Adrenal gland (tissue), 12 donors: ENCODE results near the gene GTF3A. TPM values are rescaled to one million over a fixed set of nuclear protein-coding genes. Genes with fewer than 3 reads are reported as not detected.

Experiments used
- DNase-seq, 7 donors: peaks; one replicate each; pipeline ENCODE4 v3.0.0-alpha.2; 2019 to 2020
- H3K27ac ChIP-seq, 5 donors: fragments of 200-600 bp; sonication (generic) in 4 of 5; 1 replicate in 3 of 5; 2 replicates in 2 of 5; pipeline versions ENCODE4 v1.5.1 to v1.8.0; 2016 to 2020; ENCODE audit warnings: mild to moderate bottlenecking in 1 of 5
- H3K27me3 ChIP-seq: fragments of 200-600 bp; 2 replicates; pipeline ENCODE4 v1.8.0; 2021
- H3K36me3 ChIP-seq, 2 donors: fragments of 200-600 bp; replicated peaks in 1 of 2; 1 replicate in 1 of 2; 2 replicates in 1 of 2; pipeline versions ENCODE4 v1.5.1 to v1.8.0; 2018 to 2022
- H3K4me1 ChIP-seq, 2 donors: fragments of 200-600 bp; replicated peaks in 1 of 2; 1 replicate in 1 of 2; 2 replicates in 1 of 2; pipeline versions ENCODE4 v1.5.1 to v1.8.0; 2018 to 2021
- H3K4me3 ChIP-seq, 4 donors: fragments of 200-600 bp; sonication (generic) in 3 of 4; one replicate each; pipeline ENCODE4 v1.5.1; 2016 to 2018
- H3K9me3 ChIP-seq, 3 donors: fragments of 200-600 bp; sonication (generic) in 1 of 3; replicated peaks in 1 of 3; 1 replicate in 2 of 3; 2 replicates in 1 of 3; pipeline versions ENCODE4 v1.5.1 to v1.8.0; 2016 to 2021
- POLR2A ChIP-seq, 2 donors: fragments of 450-650 bp; IDR thresholded peaks; one replicate each; pipeline ENCODE4 v1.6.1; 2017; ENCODE audit warnings: antibody characterized with exemption in 2 of 2, mild to moderate bottlenecking in 2 of 2, moderate library complexity in 1 of 2
- WGBS, 4 donors: extraction: QIAGEN DNeasy Blood & Tissue Kit in 2 of 4; methylation state at CpG; one replicate each; pipeline versions ENCODE4 v1.1.5 to v1.1.7; 2013 to 2017; 5-methylcytosine and 5-hydroxymethylcytosine counted together
- intact Hi-C, 2 donors: fragments of 100-400 bp; cut with DNase I; formaldehyde crosslinking; loops; one replicate each; pipeline versions ENCODE4 v1.14.1 to v1.15.0; 2022 to 2023
- polyA plus RNA-seq, 3 donors: library from polyadenylated mRNA; stranded (reverse); fragments of 200-250 nt in 2 of 3; fragments of 350-450 nt in 1 of 3; fragmentation: Illumina TruSeq in 1 of 3; extraction: RNeasy Lipid Tissue Mini Kit (QIAGEN cat#74804) in 1 of 3; gene quantifications; one replicate each; pipeline ENCODE4 v1.2.3, GENCODE V29; 2013 to 2014
- total RNA-seq, 9 donors: library from RNA; depleted of rRNA in 4 of 9; stranded (reverse); fragments of >200 nt in 4 of 9; fragments of 120-200 nt in 1 of 9; fragmentation: NEBNext Ultra II Directional in 1 of 9; extraction: Animal tissue kit (Norgen Biotek cat#: 25700) in 1 of 9; gene quantifications; one replicate each; pipeline versions ENCODE4 v1.1.0 to v1.2.4, GENCODE V29; 2013 to 2023
- TF ChIP-seq, protein P1 (sequence below), 6 experiments: fragments of 450-650 bp in 4 of 6; fragments of 200-600 bp in 2 of 6; sonication (generic) in 1 of 6; IDR thresholded peaks; 1 replicate in 5 of 6; 2 replicates in 1 of 6; pipeline versions ENCODE4 v1.5.1 to v1.8.0; 2016 to 2021; ENCODE audit warnings: antibody characterized with exemption in 6 of 6, mild to moderate bottlenecking in 2 of 6, moderate library complexity in 1 of 6
- donor health status: healthy with polysubstance abuse.
- donor health status: Bipolar disorder and iron deficiency.
- donor health status: DM: yes; HTN: yes; CAD: no.
- donor health status: DM: no; HTN: no; CAD: no.
- donor health status: DM: no; HTN: no; CAD: no.
- donor health status: DM: yes; HTN: yes; CAD: no.

The GTF3A gene
- total and polyA plus RNA-seq, 12 donors = 55.2 to 265 (median 115) TPM

DNA sequence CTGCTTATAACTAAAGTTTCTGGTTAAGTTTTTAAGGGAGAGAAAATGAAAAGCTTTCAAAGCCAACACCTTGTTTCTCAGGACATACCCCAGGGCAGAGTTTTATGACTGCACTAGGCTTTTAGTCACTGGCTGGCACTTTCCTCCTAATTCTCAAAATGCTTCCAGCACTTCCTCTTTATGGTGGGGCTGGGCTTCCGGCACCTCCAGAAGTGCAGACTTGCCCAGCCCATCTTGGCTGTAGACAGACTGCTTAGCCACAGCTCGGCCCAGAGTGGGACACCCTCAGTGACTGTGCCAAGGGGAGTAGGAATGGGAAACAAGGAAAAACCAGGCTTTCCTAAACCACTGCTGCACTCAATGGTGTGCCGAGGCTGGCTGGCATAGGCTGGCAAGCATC is 23.2 kb upstream of the GTF3A start:
- Histone ChIP-seq H3K36me3 (no peaks in the 10 kb centered on the region), H3K27me3 (peaks cover 4% of the 10 kb centered on the region), H3K9me3 (no peaks in the 10 kb centered on the region), H3K27ac (no peak overlapping the region), H3K4me3 (no peak overlapping the region), H3K4me1 (no peaks in the 10 kb centered on the region)
- TF ChIP-seq, protein P1, sequence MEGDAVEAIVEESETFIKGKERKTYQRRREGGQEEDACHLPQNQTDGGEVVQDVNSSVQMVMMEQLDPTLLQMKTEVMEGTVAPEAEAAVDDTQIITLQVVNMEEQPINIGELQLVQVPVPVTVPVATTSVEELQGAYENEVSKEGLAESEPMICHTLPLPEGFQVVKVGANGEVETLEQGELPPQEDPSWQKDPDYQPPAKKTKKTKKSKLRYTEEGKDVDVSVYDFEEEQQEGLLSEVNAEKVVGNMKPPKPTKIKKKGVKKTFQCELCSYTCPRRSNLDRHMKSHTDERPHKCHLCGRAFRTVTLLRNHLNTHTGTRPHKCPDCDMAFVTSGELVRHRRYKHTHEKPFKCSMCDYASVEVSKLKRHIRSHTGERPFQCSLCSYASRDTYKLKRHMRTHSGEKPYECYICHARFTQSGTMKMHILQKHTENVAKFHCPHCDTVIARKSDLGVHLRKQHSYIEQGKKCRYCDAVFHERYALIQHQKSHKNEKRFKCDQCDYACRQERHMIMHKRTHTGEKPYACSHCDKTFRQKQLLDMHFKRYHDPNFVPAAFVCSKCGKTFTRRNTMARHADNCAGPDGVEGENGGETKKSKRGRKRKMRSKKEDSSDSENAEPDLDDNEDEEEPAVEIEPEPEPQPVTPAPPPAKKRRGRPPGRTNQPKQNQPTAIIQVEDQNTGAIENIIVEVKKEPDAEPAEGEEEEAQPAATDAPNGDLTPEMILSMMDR (IDR thresholded peaks at IDR 0.05) = no peak
- TF ChIP-seq POLR2A (IDR thresholded peaks at IDR 0.05) = no peak
- DNase-seq = peak in 2 of 7 donors; percentile 22 to 29
- intact Hi-C loops = loop anchor here in 1 of 2 donors (10.0 kb wide), 1 partner anchor 424 kb away; no protein-coding TSS in a partner anchor
- 49 to 61% (median 55%) methylated on average over 2 to 3 of the region's 3 CpGs for WGBS, 4 donors

DNA sequence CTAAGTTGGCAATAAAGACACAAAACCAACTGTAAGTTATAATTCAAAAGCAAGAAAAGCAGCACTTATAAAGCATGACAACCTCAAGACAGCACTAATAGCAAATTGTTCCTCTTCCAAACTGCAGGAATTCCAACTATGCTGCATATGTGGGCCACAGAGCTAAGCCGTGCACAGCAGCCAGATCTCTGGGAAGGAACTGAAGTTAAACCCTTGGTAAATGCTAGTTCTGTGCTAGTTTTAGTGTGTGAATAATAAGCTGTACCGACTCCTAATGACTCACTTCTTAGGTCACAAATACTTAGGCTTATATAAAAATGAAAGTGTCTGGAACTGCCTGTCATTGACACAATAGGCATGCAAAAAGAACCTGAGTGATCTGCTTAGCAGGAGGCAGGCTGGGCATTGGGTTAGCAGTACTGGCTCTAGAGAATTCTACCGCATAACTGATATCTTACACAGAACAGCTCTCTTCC is 21.2 kb upstream of the GTF3A start:
- 47 to 58% (median 54%) methylated on average over 3 of the region's 3 CpGs for WGBS, 4 donors
- peak overlapping the region in 2 of 5 donors; percentile 43 to 80 for H3K27ac ChIP-seq

DNA sequence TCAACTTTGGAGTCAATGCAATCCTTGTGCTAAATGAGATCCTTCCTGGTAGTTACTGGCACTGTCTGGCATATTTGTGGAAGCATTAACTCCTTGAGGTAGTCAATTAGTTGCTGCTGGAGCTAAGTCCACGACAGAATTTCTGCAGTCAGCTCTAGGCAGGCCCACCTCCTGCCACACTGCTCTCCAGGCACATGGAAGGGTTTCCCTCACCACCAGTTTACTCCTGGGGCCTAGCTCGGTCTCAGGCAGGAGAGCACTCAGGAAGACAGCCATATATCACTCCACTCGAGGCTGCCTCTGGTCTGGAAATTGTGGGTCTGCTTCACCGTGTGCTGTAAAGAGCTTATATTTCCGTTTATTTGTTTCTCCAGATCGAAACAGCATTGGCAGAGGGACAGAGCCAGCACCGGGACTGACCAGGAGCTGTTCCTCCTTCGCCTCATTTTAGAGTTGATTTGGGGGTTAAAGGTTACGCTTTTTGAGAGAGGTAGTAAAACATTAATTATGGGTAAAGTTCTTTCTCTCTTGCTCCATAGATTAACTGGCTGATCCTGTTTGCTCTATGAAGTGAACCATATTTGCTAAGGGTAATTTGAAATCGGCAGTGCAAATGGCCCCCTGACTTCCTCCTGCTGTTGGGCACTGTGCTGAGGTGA is 20.6 kb upstream of the GTF3A start:
- H3K9me3 ChIP-seq = no peaks in the 10 kb centered on the region
- H3K27ac ChIP-seq = peak overlapping the region in 2 of 5 donors; percentile 43 to 80
- no peaks in the 10 kb centered on the region for H3K4me1 ChIP-seq
- H3K36me3 ChIP-seq = no peaks in the 10 kb centered on the region
- no peak overlapping the region for H3K4me3 ChIP-seq
- peaks cover 2% of the 10 kb centered on the region for H3K27me3 ChIP-seq
- TF ChIP-seq, protein P1 (IDR thresholded peaks at IDR 0.05) = no peak
- TF ChIP-seq POLR2A (IDR thresholded peaks at IDR 0.05) = no peak
- DNase-seq = no peak
- intact Hi-C loops = loop anchor here in 1 of 2 donors (10.0 kb wide), 1 partner anchor 421 kb away; no protein-coding TSS in a partner anchor
- 49 to 67% (median 58%) methylated on average over 10 of the region's 10 CpGs for WGBS, 4 donors

More for the DNA sequence above, 21.2 kb upstream of the GTF3A start:
- intact Hi-C loops = loop anchor here in 1 of 2 donors (10.0 kb wide), 1 partner anchor 422 kb away; no protein-coding TSS in a partner anchor
- TF ChIP-seq, protein P1 (IDR thresholded peaks at IDR 0.05) = no peak
- TF ChIP-seq POLR2A (IDR thresholded peaks at IDR 0.05) = no peak
- H3K36me3 ChIP-seq = no peaks in the 10 kb centered on the region
- peaks cover 2% of the 10 kb centered on the region for H3K27me3 ChIP-seq
- no peak for DNase-seq
- H3K4me3 ChIP-seq = no peak overlapping the region
- H3K9me3 ChIP-seq = no peaks in the 10 kb centered on the region
- H3K4me1 ChIP-seq = no peaks in the 10 kb centered on the region

DNA sequence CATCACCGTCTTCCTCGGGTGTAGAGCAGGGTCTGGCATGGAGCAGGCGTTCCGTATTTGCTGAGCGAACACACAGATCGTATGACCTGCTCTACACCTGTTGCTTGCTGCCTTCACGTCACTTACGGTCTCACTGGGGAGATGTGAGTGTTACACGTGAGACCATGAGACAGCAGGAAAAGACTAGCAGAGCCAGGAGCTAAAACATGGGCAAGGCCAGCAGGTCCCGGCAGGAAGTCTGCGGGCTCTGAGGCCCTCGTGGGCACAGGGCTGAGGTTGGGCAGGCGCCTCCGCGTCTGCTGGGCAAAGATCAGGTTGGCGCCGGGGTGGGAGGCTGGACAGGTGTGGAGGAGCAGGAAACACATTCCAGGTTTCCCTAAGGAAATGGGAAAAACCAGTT is 19.7 kb upstream of the GTF3A start:
- Histone ChIP-seq H3K27me3 (peaks cover 2% of the 10 kb centered on the region), H3K4me1 (no peaks in the 10 kb centered on the region), H3K36me3 (no peaks in the 10 kb centered on the region), H3K4me3 (no peak overlapping the region), H3K9me3 (no peaks in the 10 kb centered on the region), H3K27ac (no peak overlapping the region)
- no peak for DNase-seq
- WGBS, 4 donors = 76 to 87% (median 85%) methylated on average over 17 of the region's 17 CpGs
- TF ChIP-seq, protein P1 (IDR thresholded peaks at IDR 0.05) = no peak
- TF ChIP-seq POLR2A (IDR thresholded peaks at IDR 0.05) = no peak
- intact Hi-C loops = loop anchor here in 1 of 2 donors (10.0 kb wide), 1 partner anchor 420 kb away; no protein-coding TSS in a partner anchor
